ENCODE data around the gene VSIG4.

VSIG4 gene

GRCh38 chrX:66023385-66024091, 16.3 kb downstream of the VSIG4 start:
- no peak for DNase-seq

- no peak for DNase-seq
Measured at GRCh38 chrX:66022632-66023384, 17.1 kb downstream of the VSIG4 start.

GRCh38 chrX:66021765-66022631, 17.9 kb downstream of the VSIG4 start:
- no peak for DNase-seq

- DNase-seq: no peak
Measured at GRCh38 chrX:66021401-66021764, 18.5 kb downstream of the VSIG4 start.

- DNase-seq: no peak
Measured at GRCh38 chrX:66020631-66021334, 19.1 kb downstream of the VSIG4 start.

- no peak for DNase-seq
Measured at GRCh38 chrX:66019974-66020373, 19.9 kb downstream of the VSIG4 start.

- no peak for DNase-seq
Measured at GRCh38 chrX:66019310-66019652, 20.6 kb downstream of the VSIG4 start.

- DNase-seq: no peak
Measured at GRCh38 chrX:66018585-66019309, 21.1 kb downstream of the VSIG4 start.

- DNase-seq: no peak
Measured at GRCh38 chrX:66017659-66018170, 22.2 kb downstream of the VSIG4 start.

GRCh38 chrX:66016905-66017658, 22.8 kb downstream of the VSIG4 start:
- DNase-seq: peak; percentile 39

GRCh38 chrX:66015900-66016689, 23.8 kb downstream of the VSIG4 start:
- DNase-seq: no peak

- peak; percentile 66 for DNase-seq
Measured at GRCh38 chrX:66015152-66015831, 24.6 kb downstream of the VSIG4 start.

GRCh38 chrX:66014556-66014955, 25.3 kb downstream of the VSIG4 start:
- no peak for DNase-seq

GRCh38 chrX:66014084-66014483, 25.8 kb downstream of the VSIG4 start:
- no peak for DNase-seq

GRCh38 chrX:66013194-66013816, 26.6 kb downstream of the VSIG4 start:
- DNase-seq: no peak

GRCh38 chrX:66012094-66012534, 27.8 kb downstream of the VSIG4 start:
- peak; percentile 62 for DNase-seq

GRCh38 chrX:66009231-66009845, 30.5 kb downstream of the VSIG4 start:
- no peak for DNase-seq

- DNase-seq: no peak
Measured at GRCh38 chrX:66008328-66008970, 31.4 kb downstream of the VSIG4 start.

Data from activated CD4-positive, alpha-beta T cell treated with anti-CD3 and anti-CD28 coated beads, Interleukin-10, Interleukin-2, amounts not matched to agents 100 ng/mL and 50 ng/mL, durations not matched to agents 16 hours and 8 hours (primary cell).